ENCODE measurements around the gene CACNB3. TPM values are rescaled to one million over a fixed set of nuclear protein-coding genes. Genes with fewer than 3 reads are reported as not detected.

Gene CACNB3
- total and polyA plus RNA-seq, 9 of the 15 experiments (the other 6 are each of a cell fraction or from before 2014, with no cell fraction given) = 0.24 to 2.0 (median 1.5) TPM

DNA sequence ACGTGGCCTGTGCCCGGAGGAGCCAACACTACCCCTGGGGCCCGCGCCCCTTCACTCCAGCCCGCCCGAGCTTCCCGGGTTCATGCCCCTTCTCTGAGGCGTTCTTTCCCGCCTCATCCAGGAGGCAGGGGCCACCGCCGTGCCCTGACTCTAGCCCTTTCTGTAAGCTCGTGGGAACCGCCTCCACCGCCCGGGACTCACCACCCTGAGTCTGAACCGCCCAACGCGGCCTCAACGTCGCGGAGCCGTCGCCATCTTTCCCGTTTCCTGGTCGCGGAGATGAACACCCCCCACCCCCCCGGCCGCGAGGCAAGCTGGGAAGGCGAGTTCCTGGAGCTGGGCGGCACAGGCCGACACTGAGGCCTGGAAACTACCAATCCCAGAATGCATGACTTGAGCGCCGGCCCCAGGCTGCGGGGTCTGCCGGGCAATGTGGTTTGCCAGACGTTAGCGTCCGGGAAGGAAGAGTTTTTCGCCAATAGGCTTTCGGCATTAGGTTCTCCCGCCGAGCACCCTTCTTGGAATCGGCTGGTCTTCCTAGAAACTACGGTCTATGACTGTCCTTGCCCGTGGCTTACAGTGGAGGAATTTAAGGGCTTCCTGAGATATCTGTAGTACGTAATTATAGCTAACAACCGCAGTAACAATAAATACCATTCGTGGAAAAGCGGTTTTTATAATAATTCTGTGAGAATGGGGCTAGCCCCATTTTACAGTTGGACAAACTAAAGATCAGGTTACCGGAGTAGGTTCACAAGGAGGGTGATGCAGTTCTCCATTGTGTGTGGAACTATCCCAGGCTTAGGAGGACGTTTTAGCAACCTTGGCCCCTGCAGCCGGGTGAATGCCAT is 33.8 kb downstream of the CACNB3 start, which contains the start of gene DDX23 (continued):
- TF ChIP-seq, protein P1, sequence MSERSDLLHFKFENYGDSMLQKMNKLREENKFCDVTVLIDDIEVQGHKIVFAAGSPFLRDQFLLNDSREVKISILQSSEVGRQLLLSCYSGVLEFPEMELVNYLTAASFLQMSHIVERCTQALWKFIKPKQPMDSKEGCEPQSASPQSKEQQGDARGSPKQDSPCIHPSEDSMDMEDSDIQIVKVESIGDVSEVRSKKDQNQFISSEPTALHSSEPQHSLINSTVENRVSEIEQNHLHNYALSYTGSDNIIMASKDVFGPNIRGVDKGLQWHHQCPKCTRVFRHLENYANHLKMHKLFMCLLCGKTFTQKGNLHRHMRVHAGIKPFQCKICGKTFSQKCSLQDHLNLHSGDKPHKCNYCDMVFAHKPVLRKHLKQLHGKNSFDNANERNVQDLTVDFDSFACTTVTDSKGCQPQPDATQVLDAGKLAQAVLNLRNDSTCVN (CRISPR knock-in tag; IDR thresholded peaks at IDR 0.05) = no peak
- TF ChIP-seq TAF1 (IDR thresholded peaks at IDR 0.05; ENCODE audit: control insufficient read depth, extremely low read depth, insufficient read depth, low read length, severe bottlenecking) (peak; percentile 94), MECOM (CRISPR knock-in tag; IDR thresholded peaks at IDR 0.05) (no peak), BRD4 (IDR thresholded peaks at IDR 0.05) (peak; percentile 62; the same call in 1 of the 2 replicates), ZNF408 (CRISPR knock-in tag; IDR thresholded peaks at IDR 0.05; ENCODE audit: low read depth) (no peak), HLTF (IDR thresholded peaks at IDR 0.05) (no peak), TBL1XR1 (IDR thresholded peaks at IDR 0.05; ENCODE audit: low read length in 2 of 2) (peak in 1 of 2 experiments; percentile 23; a peak in 1 of 4 replicates), ELF1 (tag; IDR thresholded peaks at IDR 0.05) (peak; percentile 97), ARID1B (IDR thresholded peaks at IDR 0.05) (peak; percentile 55), HMGN3 (IDR thresholded peaks at IDR 0.05; ENCODE audit: borderline replicate concordance, extremely low read depth, insufficient read length, low read depth, low read length) (peak; percentile 59), ZNF274 (IDR thresholded peaks at IDR 0.05; ENCODE audit: borderline replicate concordance, low read depth, low read length) (no peak), TGIF2 (CRISPR knock-in tag; IDR thresholded peaks at IDR 0.05) (no peak), PTRF (tag; IDR thresholded peaks at IDR 0.05) (no peak), SP1 (CRISPR knock-in tag; IDR thresholded peaks at IDR 0.05) (no peak; the same call in 1 of the 2 replicates), ZNF75A (CRISPR knock-in tag; IDR thresholded peaks at IDR 0.05) (no peak), ESRRB (CRISPR knock-in tag; IDR thresholded peaks at IDR 0.05; ENCODE audit: borderline replicate concordance) (no peak), MED1 (CRISPR knock-in tag; IDR thresholded peaks at IDR 0.05; ENCODE audit: borderline replicate concordance) (no peak), WHSC1 (IDR thresholded peaks at IDR 0.05; ENCODE audit: low read length) (no peak), IRF2 (CRISPR knock-in tag; IDR thresholded peaks at IDR 0.05) (no peak)
- TF ChIP-seq, protein P2, sequence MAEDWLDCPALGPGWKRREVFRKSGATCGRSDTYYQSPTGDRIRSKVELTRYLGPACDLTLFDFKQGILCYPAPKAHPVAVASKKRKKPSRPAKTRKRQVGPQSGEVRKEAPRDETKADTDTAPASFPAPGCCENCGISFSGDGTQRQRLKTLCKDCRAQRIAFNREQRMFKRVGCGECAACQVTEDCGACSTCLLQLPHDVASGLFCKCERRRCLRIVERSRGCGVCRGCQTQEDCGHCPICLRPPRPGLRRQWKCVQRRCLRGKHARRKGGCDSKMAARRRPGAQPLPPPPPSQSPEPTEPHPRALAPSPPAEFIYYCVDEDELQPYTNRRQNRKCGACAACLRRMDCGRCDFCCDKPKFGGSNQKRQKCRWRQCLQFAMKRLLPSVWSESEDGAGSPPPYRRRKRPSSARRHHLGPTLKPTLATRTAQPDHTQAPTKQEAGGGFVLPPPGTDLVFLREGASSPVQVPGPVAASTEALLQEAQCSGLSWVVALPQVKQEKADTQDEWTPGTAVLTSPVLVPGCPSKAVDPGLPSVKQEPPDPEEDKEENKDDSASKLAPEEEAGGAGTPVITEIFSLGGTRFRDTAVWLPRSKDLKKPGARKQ (CRISPR knock-in tag; IDR thresholded peaks at IDR 0.05) = no peak
- TF ChIP-seq, protein P3, sequence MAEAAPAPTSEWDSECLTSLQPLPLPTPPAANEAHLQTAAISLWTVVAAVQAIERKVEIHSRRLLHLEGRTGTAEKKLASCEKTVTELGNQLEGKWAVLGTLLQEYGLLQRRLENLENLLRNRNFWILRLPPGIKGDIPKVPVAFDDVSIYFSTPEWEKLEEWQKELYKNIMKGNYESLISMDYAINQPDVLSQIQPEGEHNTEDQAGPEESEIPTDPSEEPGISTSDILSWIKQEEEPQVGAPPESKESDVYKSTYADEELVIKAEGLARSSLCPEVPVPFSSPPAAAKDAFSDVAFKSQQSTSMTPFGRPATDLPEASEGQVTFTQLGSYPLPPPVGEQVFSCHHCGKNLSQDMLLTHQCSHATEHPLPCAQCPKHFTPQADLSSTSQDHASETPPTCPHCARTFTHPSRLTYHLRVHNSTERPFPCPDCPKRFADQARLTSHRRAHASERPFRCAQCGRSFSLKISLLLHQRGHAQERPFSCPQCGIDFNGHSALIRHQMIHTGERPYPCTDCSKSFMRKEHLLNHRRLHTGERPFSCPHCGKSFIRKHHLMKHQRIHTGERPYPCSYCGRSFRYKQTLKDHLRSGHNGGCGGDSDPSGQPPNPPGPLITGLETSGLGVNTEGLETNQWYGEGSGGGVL (CRISPR knock-in tag; IDR thresholded peaks at IDR 0.05) = no peak
- TF ChIP-seq, protein P4, sequence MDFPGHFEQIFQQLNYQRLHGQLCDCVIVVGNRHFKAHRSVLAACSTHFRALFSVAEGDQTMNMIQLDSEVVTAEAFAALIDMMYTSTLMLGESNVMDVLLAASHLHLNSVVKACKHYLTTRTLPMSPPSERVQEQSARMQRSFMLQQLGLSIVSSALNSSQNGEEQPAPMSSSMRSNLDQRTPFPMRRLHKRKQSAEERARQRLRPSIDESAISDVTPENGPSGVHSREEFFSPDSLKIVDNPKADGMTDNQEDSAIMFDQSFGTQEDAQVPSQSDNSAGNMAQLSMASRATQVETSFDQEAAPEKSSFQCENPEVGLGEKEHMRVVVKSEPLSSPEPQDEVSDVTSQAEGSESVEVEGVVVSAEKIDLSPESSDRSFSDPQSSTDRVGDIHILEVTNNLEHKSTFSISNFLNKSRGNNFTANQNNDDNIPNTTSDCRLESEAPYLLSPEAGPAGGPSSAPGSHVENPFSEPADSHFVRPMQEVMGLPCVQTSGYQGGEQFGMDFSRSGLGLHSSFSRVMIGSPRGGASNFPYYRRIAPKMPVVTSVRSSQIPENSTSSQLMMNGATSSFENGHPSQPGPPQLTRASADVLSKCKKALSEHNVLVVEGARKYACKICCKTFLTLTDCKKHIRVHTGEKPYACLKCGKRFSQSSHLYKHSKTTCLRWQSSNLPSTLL (IDR thresholded peaks at IDR 0.05) = no peak
